GM19035 (cell line): ENCODE results near the gene GASK1B.

Source experiments
- ATAC-seq: cut with Tn5 transposase; IDR thresholded peaks from one replicate; pipeline ENCODE4 v1.9.1; 2021; ENCODE audit not compliant: unreplicated experiment

GASK1B gene

GRCh38 chr4:158155656-158156356, 17.0 kb downstream of the GASK1B start:
- no peak for ATAC-seq

GRCh38 chr4:158147151-158147550, 25.7 kb downstream of the GASK1B start:
- no peak for ATAC-seq

GRCh38 chr4:158146736-158147135, 26.1 kb downstream of the GASK1B start:
- no peak for ATAC-seq

- ATAC-seq: no peak
These were observed 33.7 kb downstream of the GASK1B start for GRCh38 chr4:158139086-158139485.

GRCh38 chr4:158134222-158134621, 38.6 kb downstream of the GASK1B start:
- ATAC-seq: no peak

GRCh38 chr4:158133551-158133950, 39.3 kb downstream of the GASK1B start:
- ATAC-seq: no peak

GRCh38 chr4:158131027-158131426, 41.8 kb downstream of the GASK1B start:
- ATAC-seq: no peak

- ATAC-seq: no peak
These were observed 42.6 kb downstream of the GASK1B start for GRCh38 chr4:158130204-158130603.

GRCh38 chr4:158129694-158130093, 43.1 kb downstream of the GASK1B start:
- no peak for ATAC-seq

GRCh38 chr4:158128540-158128939, 44.3 kb downstream of the GASK1B start:
- no peak for ATAC-seq

- ATAC-seq: no peak
These were observed 47.5 kb downstream of the GASK1B start for GRCh38 chr4:158125310-158125709.
